Measurements from ENCODE around the gene KMO. TPM values are rescaled to one million over a fixed set of nuclear protein-coding genes. Genes with fewer than 3 reads are reported as not detected.

The KMO gene
- total and polyA plus RNA-seq, 2 donors from 2014 or later = 2.3 to 35.5 TPM

DNA sequence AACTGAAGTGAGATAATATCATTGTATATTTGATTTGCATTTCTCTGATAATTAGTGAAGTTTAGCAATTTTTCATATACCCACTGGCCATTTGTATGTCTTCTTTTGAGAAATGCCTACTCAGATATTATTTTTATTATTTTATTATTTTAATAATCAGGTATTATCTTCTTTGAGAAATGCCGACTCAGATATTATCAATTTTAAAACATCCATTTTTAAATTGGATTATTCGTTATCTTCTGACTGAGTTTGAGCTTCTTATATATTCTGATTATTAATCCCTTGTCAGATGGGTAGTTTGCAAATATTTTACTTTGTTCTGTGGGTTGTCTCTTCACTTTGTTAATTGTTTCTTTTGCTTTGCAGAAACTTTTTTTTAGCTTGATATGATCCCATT lies 37.7 kb downstream of the KMO start:
- FAIRE-seq = peak; percentile 53

GRCh38 chr1:241574154-241574553 lies 42.0 kb downstream of the KMO start:
- H3K9ac ChIP-seq (ENCODE audit: low read length in 3 of 3) = no peak overlapping the region
- intact Hi-C loops (cut with DNase I) = no loop called here
- DNase-seq = no peak
- no peaks in the 10 kb centered on the region for H3K36me3 ChIP-seq (ENCODE audit: control insufficient read depth in 2 of 3, insufficient read depth in 3 of 3, low read length in 3 of 3)
- no peak for FAIRE-seq
- no peak overlapping the region for H3K27ac ChIP-seq (ENCODE audit: low read depth in 2 of 2, low read length in 2 of 2)
- no peak overlapping the region for H3K4me3 ChIP-seq (ENCODE audit: low read length in 3 of 3)
- H3K9me3 ChIP-seq (ENCODE audit: control insufficient read depth in 2 of 3, insufficient read depth in 1 of 3, low read length in 3 of 3) = no peaks in the 10 kb centered on the region
- no peak for TF ChIP-seq CTCF (IDR thresholded peaks at IDR 0.05; ENCODE audit: borderline replicate concordance, extremely low read depth, insufficient read depth)
- H3K4me1 ChIP-seq (ENCODE audit: control insufficient read depth in 2 of 3, insufficient read depth in 2 of 3, low read depth in 1 of 3, low read length in 3 of 3) = no peaks in the 10 kb centered on the region
- H3K27me3 ChIP-seq (ENCODE audit: control insufficient read depth, insufficient read depth, low read length) = no peaks in the 10 kb centered on the region

More for the DNA sequence above, 37.7 kb downstream of the KMO start:
- no peak overlapping the region for H3K4me3 ChIP-seq (ENCODE audit: low read length in 3 of 3)
- no peaks in the 10 kb centered on the region for H3K27me3 ChIP-seq (ENCODE audit: control insufficient read depth, insufficient read depth, low read length)
- no peak overlapping the region for H3K27ac ChIP-seq (ENCODE audit: low read depth in 2 of 2, low read length in 2 of 2)
- H3K36me3 ChIP-seq (ENCODE audit: control insufficient read depth in 2 of 3, insufficient read depth in 3 of 3, low read length in 3 of 3) = peaks cover 0 to 5% (median 0%) of the 10 kb centered on the region in 3 donors
- no peaks in the 10 kb centered on the region for H3K4me1 ChIP-seq (ENCODE audit: control insufficient read depth in 2 of 3, insufficient read depth in 2 of 3, low read depth in 1 of 3, low read length in 3 of 3)
- no peak overlapping the region for H3K9ac ChIP-seq (ENCODE audit: low read length in 3 of 3)
- DNase-seq = no peak
- no peak for TF ChIP-seq CTCF (IDR thresholded peaks at IDR 0.05; ENCODE audit: borderline replicate concordance, extremely low read depth, insufficient read depth)
- H3K9me3 ChIP-seq (ENCODE audit: control insufficient read depth in 2 of 3, insufficient read depth in 1 of 3, low read length in 3 of 3) = no peaks in the 10 kb centered on the region
- intact Hi-C loops (cut with DNase I) = no loop called here

DNA sequence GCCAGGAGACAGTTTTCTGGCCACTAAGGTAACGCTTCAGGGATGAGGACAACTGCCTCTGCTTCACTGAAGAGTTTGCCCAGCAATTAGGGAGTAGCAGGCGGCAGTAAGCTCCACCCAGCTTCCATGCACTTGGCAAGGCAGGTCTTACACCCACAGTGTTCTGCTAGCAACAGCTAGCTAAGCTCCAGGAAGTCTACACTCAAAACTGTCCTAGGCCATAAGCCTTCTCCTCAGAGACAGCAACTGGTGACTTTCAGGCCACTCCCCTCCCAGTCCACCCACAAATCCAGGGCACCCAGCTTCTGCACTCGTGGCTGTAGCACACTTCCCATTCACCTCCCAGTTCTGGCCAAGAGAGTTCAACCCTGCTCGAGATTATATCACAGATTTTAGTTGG lies 47.3 kb downstream of the KMO start:
- H3K27ac ChIP-seq (ENCODE audit: low read depth in 2 of 2, low read length in 2 of 2) = no peak overlapping the region
- no peak for TF ChIP-seq CTCF (IDR thresholded peaks at IDR 0.05; ENCODE audit: borderline replicate concordance, extremely low read depth, insufficient read depth)
- H3K9ac ChIP-seq (ENCODE audit: low read length in 3 of 3) = no peak overlapping the region
- FAIRE-seq (no peak), DNase-seq (no peak)
- intact Hi-C loops (cut with DNase I) = no loop called here
- no peaks in the 10 kb centered on the region for H3K27me3 ChIP-seq (ENCODE audit: control insufficient read depth, insufficient read depth, low read length)
- H3K9me3 ChIP-seq (ENCODE audit: control insufficient read depth in 2 of 3, insufficient read depth in 1 of 3, low read length in 3 of 3) = no peaks in the 10 kb centered on the region
- H3K4me3 ChIP-seq (ENCODE audit: low read length in 3 of 3) = no peak overlapping the region
- H3K4me1 ChIP-seq (ENCODE audit: control insufficient read depth in 2 of 3, insufficient read depth in 2 of 3, low read depth in 1 of 3, low read length in 3 of 3) = no peaks in the 10 kb centered on the region
- peaks cover 0 to 2% (median 0%) of the 10 kb centered on the region in 3 donors for H3K36me3 ChIP-seq (ENCODE audit: control insufficient read depth in 2 of 3, insufficient read depth in 3 of 3, low read length in 3 of 3)

DNA sequence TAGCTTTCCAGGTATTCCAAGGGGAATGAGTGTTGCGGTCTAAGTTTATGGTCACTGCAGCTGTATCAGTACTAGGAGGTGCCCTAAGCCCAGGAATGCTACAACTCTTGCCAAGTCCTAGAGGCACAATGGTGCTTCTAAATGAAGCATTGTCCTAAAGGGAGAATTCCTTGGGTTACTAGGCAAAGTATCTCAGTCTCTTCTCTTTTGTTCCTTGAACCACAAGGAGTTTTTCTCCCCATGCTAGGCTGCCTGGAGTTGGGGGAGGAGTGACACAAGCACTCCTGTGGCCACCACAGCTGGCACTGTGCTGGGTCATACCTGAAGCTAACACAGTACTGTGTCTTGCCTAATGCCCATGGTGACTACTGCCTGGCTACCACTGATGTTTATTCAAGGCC lies 50.7 kb downstream of the KMO start:
- no peak for FAIRE-seq
- H3K9ac ChIP-seq (ENCODE audit: low read length in 3 of 3) = no peak overlapping the region
- H3K4me1 ChIP-seq (ENCODE audit: control insufficient read depth in 2 of 3, insufficient read depth in 2 of 3, low read depth in 1 of 3, low read length in 3 of 3) = no peaks in the 10 kb centered on the region
- no peak overlapping the region for H3K27ac ChIP-seq (ENCODE audit: low read depth in 2 of 2, low read length in 2 of 2)
- no peak for DNase-seq
- intact Hi-C loops (cut with DNase I) = no loop called here
- no peak overlapping the region for H3K4me3 ChIP-seq (ENCODE audit: low read length in 3 of 3)
- H3K36me3 ChIP-seq (ENCODE audit: control insufficient read depth in 2 of 3, insufficient read depth in 3 of 3, low read length in 3 of 3) = peaks cover 0 to 2% (median 0%) of the 10 kb centered on the region in 3 donors
- no peaks in the 10 kb centered on the region for H3K9me3 ChIP-seq (ENCODE audit: control insufficient read depth in 2 of 3, insufficient read depth in 1 of 3, low read length in 3 of 3)
- TF ChIP-seq CTCF (IDR thresholded peaks at IDR 0.05; ENCODE audit: borderline replicate concordance, extremely low read depth, insufficient read depth) = no peak
- H3K27me3 ChIP-seq (ENCODE audit: control insufficient read depth, insufficient read depth, low read length) = no peaks in the 10 kb centered on the region

Measured in kidney (tissue), 14 donors.